NCI-H345 (cell line): ENCODE data around the gene GPC5.

ENCODE experiments used
- DNase-seq: peaks from one replicate; lab custom pipeline; 2025; lab: John Stamatoyannopoulos, UW

GPC5 gene

GRCh38 chr13:91719033-91719432 is 320.6 kb downstream of the GPC5 start:
- no peak for DNase-seq

GRCh38 chr13:91721413-91721812 is 323.0 kb downstream of the GPC5 start:
- no peak for DNase-seq

GRCh38 chr13:91722267-91722884 is 324.0 kb downstream of the GPC5 start:
- DNase-seq = peak; percentile 26

GRCh38 chr13:91724591-91724990 is 326.2 kb downstream of the GPC5 start:
- no peak for DNase-seq

GRCh38 chr13:91725646-91726045 is 327.2 kb downstream of the GPC5 start:
- DNase-seq = no peak

GRCh38 chr13:91726671-91727070 is 328.2 kb downstream of the GPC5 start:
- no peak for DNase-seq

- DNase-seq = no peak
Measured at GRCh38 chr13:91729859-91730258, 331.4 kb downstream of the GPC5 start.

GRCh38 chr13:91739751-91740150 is 341.3 kb downstream of the GPC5 start:
- DNase-seq = no peak

GRCh38 chr13:91740756-91741155 is 342.3 kb downstream of the GPC5 start:
- no peak for DNase-seq

GRCh38 chr13:91741925-91742324 is 343.5 kb downstream of the GPC5 start:
- DNase-seq = no peak

GRCh38 chr13:91744284-91744683 is 345.9 kb downstream of the GPC5 start:
- no peak for DNase-seq

GRCh38 chr13:91745967-91746366 is 347.5 kb downstream of the GPC5 start:
- no peak for DNase-seq

GRCh38 chr13:91747186-91747585 is 348.8 kb downstream of the GPC5 start:
- no peak for DNase-seq

GRCh38 chr13:91748416-91749089 is 350.1 kb downstream of the GPC5 start:
- no peak for DNase-seq

GRCh38 chr13:91758724-91759123 is 360.3 kb downstream of the GPC5 start:
- DNase-seq = no peak

GRCh38 chr13:91762957-91763356 is 364.5 kb downstream of the GPC5 start:
- DNase-seq = no peak

GRCh38 chr13:91764527-91764926 is 366.1 kb downstream of the GPC5 start:
- no peak for DNase-seq

- no peak for DNase-seq
Measured at GRCh38 chr13:91767651-91768050, 369.2 kb downstream of the GPC5 start.

- DNase-seq = no peak
Measured at GRCh38 chr13:91768746-91769145, 370.3 kb downstream of the GPC5 start.

- DNase-seq = no peak
Measured at GRCh38 chr13:91771229-91771628, 372.8 kb downstream of the GPC5 start.

GRCh38 chr13:91773591-91774227 is 375.3 kb downstream of the GPC5 start:
- no peak for DNase-seq

GRCh38 chr13:91774397-91774796 is 376.0 kb downstream of the GPC5 start:
- DNase-seq = no peak

GRCh38 chr13:91776611-91777193 is 378.3 kb downstream of the GPC5 start:
- DNase-seq = no peak
